Tracheal epithelial cell (primary cell): ENCODE data around the gene MUTYH. TPM values are rescaled to one million over a fixed set of nuclear protein-coding genes. Genes with fewer than 3 reads are reported as not detected.

ENCODE experiments used
- total RNA-seq: library from RNA; depleted of rRNA; stranded (reverse); fragments of >200 nt; gene quantifications from 2 replicates; pipeline ENCODE4 v1.2.1, GENCODE V29; 2014

The MUTYH gene
- 7.2 and 19.2 TPM in 2 replicates for total RNA-seq

GRCh38 chr1:45339789-45340558 is at the start of gene MUTYH, which contains the start of gene TOE1:
Gene MUTYH, minus strand, starts transcription at chr1:45340440. Its CDS starts 5,935 bp downstream, at chr1:45334505.
Gene TOE1, plus strand, starts transcription at chr1:45340170. Its CDS starts 83 bp downstream, at chr1:45340253.

GRCh38 chr1:45326627-45327623 is 13.3 kb downstream of the MUTYH start, which contains the start of gene HPDL:
Gene HPDL, plus strand, starts transcription at chr1:45326895. Its CDS starts 254 bp downstream, at chr1:45327149.

Other genes starting within 250 kb of the MUTYH start
- gene ZSWIM5, start 133.8 kb downstream of the MUTYH start, total RNA-seq = under 0.01 TPM in 1 of 2 replicates, not detected in the other
- gene HPDL, start 13.5 kb downstream of the MUTYH start, total RNA-seq = 0.96 and 1.9 TPM in 2 replicates
- gene TOE1, start 270 bp downstream of the MUTYH start, total RNA-seq = 1.9 and 5.1 TPM in 2 replicates
- 2.4 and 2.8 TPM in 2 replicates for gene TESK2, start 150.7 kb upstream of the MUTYH start, total RNA-seq
- gene CCDC163, start 159.6 kb upstream of the MUTYH start, total RNA-seq = 0.24 and 0.43 TPM in 2 replicates
- gene MMACHC, start 159.9 kb upstream of the MUTYH start, total RNA-seq = 1.7 and 1.9 TPM in 2 replicates
- 526 and 540 TPM in 2 replicates for gene PRDX1, start 181.4 kb upstream of the MUTYH start, total RNA-seq
- 82.3 and 137 TPM in 2 replicates for gene AKR1A1, start 210.4 kb upstream of the MUTYH start, total RNA-seq
- 12.8 and 20.9 TPM in 2 replicates for gene NASP, start 243.6 kb upstream of the MUTYH start, total RNA-seq